ENCODE measurements around the gene CLNS1A. TPM values are rescaled to one million over a fixed set of nuclear protein-coding genes. Genes with fewer than 3 reads are reported as not detected.

CLNS1A gene
- total and polyA plus RNA-seq, 9 of the 15 experiments (the other 6 are each of a cell fraction or from before 2014, with no cell fraction given) = 146 to 472 (median 345) TPM

GRCh38 chr11:77589181-77589520 lies 48.4 kb downstream of the CLNS1A start:
- no peak for FAIRE-seq
- BruUV-seq (replicated peaks) = no TSS peak
- Histone ChIP-seq H3K36me3 (ENCODE audit: control insufficient read depth, insufficient read depth, low read length) (no peaks in the 10 kb centered on the region), H3K27ac (ENCODE audit: extremely low read depth, low read depth, low read length) (peak overlapping the region; percentile 59; the same call in 2 of the 3 replicates), H3K27me3 (ENCODE audit: control insufficient read depth in 2 of 2, insufficient read depth in 2 of 2, low read length in 2 of 2) (no peaks in the 10 kb centered on the region), H2AFZ (ENCODE audit: low read depth, low read length) (peak overlapping the region; percentile 86), H3K9me1 (ENCODE audit: control insufficient read depth, insufficient read depth, low read length) (no peaks in the 10 kb centered on the region), H3K4me3 (peak overlapping the region; percentile 56), H3K4me1 (replicated peaks in 1 of 2; ENCODE audit: control insufficient read depth in 2 of 2, insufficient read depth in 2 of 2, low read length in 2 of 2) (peaks cover 4 to 18% of the 10 kb centered on the region in 2 experiments; a peak in 3 of 5 replicates), H3K9ac (ENCODE audit: insufficient read depth in 1 of 2, low read depth in 2 of 2, low read length in 2 of 2) (peak overlapping the region; percentile 51 to 91), H3K79me2 (ENCODE audit: control insufficient read depth, insufficient read depth, low read length) (no peaks in the 10 kb centered on the region), H3K9me3 (replicated peaks; ENCODE audit: control insufficient read depth, insufficient read depth, low read depth, low read length) (no peaks in the 10 kb centered on the region), H3K4me2 (ENCODE audit: insufficient read depth, low read length) (peak overlapping the region; percentile 81), H4K20me1 (replicated peaks; ENCODE audit: control insufficient read depth, insufficient read depth, low read length) (no peaks in the 10 kb centered on the region)
- 2% methylated on average over 19 of the region's 19 CpGs for WGBS (ENCODE audit: insufficient coverage, low coverage, missing lambda C conversion rate)
- ChIA-PET CTCF (ENCODE audit: low intra/inter-chr PET ratio) (no interaction called here), POLR2A (interaction anchor here (1.3 to 2.1 kb wide), 3 partner anchors 9 to 14 kb away, joined by 4 to 6 read pairs (median 5); no protein-coding TSS in a partner anchor)
- peak; percentile 56 for ATAC-seq
- no peak for DNase-seq (ENCODE audit: extremely low read depth in 1 of 4, low spot score in 3 of 4)
- intact Hi-C loops (cut with micrococcal nuclease) = no loop called here
- in situ Hi-C loops (cut with MboI) = no loop called here
- TF ChIP-seq FOXM1 (IDR thresholded peaks at IDR 0.05; ENCODE audit: low read depth) (no peak), FOXM1 (CRISPR knock-in tag; IDR thresholded peaks at IDR 0.05; ENCODE audit: low read depth) (0 out of 2 replicates have a peak, but pooled peaks have one; percentile 17), SP1 (CRISPR knock-in tag; IDR thresholded peaks at IDR 0.05) (peak; percentile 17; the same call in 1 of the 2 replicates), ZNF407 (IDR thresholded peaks at IDR 0.05; ENCODE audit: low read depth) (no peak), ZNF583 (CRISPR knock-in tag; IDR thresholded peaks at IDR 0.05) (0 out of 2 replicates have a peak, but pooled peaks have one; percentile 37), NCOA4 (IDR thresholded peaks at IDR 0.05; ENCODE audit: partially characterized antibody) (no peak)

Data from K562 (cell line).